DMS153 (cell line): ENCODE data around the gene MYLIP.

Source experiments
- DNase-seq: peaks from one replicate; lab custom pipeline; 2025; lab: John Stamatoyannopoulos, UW

The MYLIP gene

GRCh38 chr6:16108419-16108818, 20.5 kb upstream of the MYLIP start:
- no peak for DNase-seq

DNA sequence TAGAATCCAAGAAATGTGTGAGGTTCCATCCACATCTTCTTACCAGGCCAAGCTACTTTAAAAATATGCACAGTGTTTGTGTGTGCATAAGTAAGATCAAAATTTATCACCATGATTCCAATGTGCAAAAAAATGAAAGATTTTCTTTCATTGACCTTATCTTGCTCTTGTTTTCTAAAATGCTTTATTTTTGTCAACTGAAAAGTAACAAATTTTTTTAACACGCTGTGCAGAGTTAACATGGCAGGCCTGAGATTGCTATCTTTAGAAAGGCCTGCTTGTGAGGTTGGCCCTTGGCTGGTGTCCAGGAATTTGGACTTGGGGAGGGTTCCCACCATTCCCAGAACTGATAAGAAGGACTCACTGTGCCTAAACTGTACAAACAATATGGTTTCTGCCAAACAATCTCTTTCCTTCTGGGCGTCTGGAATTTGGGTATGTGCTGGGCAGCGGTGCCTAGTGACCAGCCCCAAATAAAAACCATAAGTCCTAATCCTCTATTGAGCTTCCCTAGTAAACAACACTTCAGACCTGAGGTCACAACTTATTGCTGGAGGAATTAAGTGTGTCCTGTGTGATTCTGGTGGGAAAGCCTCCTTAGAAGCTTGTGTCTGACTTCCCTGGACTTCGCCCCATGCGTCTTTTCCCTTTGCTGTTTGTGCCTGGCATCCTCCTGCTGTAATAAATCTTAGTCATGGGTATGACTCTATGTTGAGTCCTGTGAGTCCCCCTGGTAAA, 19.8 kb upstream of the MYLIP start:
- DNase-seq: no peak

DNA sequence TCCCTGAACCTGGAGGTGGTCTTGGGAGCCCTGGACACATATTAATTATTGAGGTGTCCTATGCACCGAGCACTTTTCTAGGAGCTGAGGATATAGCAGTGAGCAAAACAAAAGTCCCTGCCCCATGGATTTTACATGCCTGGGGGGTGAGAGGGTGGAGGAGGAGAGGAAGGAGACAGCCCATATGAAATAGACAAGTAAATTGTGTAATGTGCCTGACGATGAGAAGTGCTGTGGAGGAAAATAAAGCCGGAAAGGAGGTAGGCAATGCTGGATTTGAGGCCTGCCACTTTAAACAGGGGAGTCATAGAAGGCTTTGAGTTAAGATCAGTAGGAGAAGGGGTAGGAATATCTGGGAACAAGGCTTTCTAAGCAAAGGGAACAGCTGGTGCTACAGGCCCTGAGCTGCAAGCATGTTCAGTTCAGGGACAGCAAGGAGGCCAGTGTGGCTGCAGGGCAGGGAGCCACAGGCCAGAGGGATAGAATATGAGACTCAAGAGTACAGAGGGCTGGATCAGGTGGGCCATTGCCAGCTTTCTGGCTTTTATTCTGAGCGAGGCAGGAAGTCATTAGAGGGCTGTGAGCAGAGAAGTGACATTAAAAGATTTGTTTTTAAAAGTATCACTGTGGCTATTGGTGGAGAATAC, 19.1 kb upstream of the MYLIP start:
- peak; percentile 10 for DNase-seq

- DNase-seq: no peak
Observed at GRCh38 chr6:16118825-16119224, 10.1 kb upstream of the MYLIP start.

- no peak for DNase-seq
Observed at GRCh38 chr6:16121339-16121738, 7.5 kb upstream of the MYLIP start.

DNA sequence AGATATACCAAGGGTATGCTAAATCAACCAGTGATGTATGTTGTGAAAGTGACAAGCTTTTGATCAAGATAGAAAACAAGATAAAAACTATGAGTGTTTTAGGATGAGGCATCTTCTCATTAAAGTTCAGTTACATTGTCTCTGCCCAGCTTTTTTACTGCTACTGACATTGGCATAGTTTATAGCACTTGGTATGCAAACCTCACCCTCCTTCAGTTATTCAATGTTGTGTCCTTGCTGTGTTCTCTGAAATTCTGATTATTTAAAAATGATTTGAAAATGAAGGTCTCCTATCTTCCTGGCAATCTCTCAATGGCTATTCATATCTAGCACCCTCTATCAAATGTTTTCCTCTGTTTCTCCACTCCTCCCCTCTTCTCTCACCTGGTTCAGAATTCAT, 6.7 kb upstream of the MYLIP start:
- DNase-seq: no peak

- DNase-seq: no peak
Observed at GRCh38 chr6:16124198-16125180, 4.4 kb upstream of the MYLIP start.

DNA sequence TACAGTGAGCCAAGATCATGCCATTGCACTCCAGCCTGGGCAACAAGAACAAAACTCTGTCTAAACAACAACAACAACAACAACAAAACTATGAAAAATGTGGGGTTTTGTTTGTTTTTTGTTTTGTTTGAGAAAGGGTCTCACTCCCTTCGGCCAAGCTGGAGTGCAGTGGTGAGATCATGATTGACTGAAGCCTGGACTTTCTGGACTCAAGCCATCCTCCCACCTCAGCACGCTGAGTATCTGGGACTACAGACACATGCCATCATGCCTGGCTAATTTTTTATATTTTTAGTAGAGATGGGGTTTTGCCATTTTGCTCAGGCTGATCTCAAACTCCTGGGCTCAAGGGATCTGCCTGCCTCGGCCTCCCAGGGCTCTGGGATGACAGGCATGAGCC, 2.8 kb upstream of the MYLIP start:
- no peak for DNase-seq

DNA sequence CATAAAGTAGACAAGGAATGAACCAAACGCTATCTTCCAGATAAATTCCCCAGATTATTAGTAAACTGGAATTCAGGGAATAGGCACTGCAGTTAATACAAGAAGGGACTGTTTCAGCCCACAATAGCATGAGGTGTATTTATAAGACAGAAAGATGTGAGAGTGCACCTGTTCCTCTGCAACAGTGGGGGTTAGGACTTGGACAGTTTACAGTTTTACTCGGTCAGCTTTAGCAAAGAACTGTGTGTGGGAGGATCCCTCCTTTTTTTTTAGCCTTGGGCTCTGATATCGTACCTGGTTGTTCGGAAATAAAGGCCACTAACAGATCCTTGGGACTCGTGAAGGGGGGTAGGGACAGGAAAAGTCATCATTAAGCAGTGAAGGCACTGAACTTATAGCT, 2.0 kb upstream of the MYLIP start:
- DNase-seq: no peak

DNA sequence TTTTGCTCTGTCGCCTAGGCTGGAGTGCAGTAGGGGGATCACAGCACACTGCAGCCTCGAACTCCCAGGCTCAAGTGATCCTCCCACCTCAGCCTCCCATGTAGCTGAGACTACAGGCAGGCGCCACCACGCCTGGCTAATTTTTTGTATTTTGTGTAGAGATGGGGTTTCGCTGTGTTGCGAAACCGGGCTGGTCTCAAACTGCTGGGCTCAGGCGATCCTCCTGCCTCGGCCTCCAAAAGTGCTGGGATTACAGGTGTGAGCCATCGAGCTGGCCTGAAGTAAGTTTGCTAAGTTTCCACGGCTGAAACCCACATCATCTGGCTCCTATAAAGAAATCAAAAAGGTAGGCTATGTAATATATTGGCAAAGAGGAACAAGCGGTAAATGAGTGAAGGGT, 1.4 kb upstream of the MYLIP start:
- DNase-seq: no peak

DNA sequence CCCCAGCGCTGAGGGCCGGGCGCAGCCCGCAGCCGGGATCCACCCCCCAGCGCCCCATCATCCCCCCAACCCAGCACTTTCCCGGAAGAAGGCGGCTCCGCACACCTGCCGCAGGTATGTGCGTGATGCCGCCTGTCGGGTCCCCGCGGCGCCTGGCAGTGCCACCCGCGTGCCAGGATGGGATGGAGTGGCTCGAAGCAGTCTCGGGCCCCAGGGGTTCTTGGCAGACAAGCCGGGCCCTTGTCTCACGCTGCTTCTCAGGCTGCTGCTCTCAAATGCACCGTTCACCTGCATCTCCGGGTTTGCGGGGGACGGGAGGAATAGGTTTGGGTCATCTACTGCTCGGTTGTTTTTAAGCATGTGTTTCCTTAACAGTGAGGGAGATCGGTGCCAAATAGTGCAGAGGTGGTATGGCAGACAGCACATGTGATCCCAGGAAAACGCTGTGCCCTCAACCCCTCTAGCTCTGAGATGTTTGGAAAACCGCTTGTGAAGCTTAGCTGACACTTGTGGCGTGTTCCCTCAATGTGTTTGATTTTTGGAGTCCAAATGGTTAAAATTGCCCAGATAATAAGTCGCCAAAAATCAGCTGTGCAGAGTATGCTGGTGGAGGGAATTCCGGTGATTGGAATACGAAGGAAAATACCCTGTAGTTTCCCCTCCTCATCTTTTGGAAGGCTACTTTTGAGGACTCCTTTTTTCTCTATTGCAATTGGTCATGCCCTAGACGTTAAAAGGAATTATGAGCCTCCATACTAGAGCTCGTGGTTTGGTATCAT, 926 bp downstream of the MYLIP start:
- DNase-seq: no peak

- DNase-seq: no peak
Observed at GRCh38 chr6:16130437-16130891, 1.6 kb downstream of the MYLIP start.

DNA sequence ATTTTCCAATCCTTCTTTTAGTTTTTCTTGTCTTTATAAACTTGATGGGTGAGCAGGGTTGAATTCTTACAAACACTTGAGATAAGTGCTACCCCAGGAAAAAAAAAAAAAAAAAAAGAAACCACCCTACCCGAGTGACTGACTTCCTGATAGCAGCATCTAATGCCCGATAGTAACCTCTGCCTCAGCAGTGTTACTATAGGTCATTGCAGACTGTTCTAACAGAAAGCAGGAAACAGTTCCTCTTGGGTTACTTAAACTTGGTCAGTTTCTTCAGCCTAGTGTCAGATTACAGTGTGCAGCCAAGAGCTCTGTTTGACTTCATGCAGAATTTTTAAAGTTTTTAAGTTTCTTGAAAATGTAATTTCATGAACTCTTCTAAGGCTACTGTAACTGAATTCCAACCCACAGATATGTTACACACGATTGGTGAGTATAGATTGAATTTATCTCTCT, 2.1 kb downstream of the MYLIP start:
- DNase-seq: peak; percentile 81

DNA sequence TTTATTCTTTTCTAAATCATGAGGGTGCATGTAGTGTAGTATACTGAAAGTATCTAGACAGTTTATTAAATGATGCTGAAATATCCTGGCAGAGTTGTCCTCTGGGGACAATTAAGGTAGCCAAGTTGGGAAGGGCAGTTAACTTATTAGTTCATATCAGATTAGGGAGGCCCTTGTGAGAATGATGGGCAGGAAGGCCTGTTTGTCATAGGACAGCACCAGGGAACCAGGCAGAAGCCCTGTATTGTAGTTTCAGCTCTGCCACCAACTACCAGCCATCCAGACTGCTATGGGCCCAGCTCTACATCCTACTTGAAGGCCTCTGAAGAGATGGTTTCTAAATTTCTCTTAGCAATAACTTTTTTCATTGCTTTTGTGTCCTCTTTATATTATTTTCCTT, 4.0 kb downstream of the MYLIP start:
- no peak for DNase-seq

DNA sequence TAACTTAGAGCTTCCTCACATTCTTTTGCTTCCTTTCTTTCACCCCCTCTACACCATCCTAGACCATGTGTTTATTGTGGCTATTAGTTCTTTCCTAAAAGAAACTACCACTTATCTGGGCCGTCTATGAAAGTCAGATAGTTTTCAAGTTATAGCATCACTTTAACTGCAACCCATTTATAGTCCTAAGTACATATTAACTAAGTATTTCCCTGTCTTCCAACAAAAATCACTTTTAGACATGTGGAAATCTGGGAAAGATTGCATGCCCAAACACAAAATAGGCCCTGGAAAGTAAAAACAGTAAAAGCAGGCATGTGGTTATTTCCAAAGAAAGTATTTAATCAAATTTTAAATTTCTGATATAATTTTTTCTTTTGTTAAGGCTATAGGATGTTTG, 5.5 kb downstream of the MYLIP start:
- no peak for DNase-seq

DNA sequence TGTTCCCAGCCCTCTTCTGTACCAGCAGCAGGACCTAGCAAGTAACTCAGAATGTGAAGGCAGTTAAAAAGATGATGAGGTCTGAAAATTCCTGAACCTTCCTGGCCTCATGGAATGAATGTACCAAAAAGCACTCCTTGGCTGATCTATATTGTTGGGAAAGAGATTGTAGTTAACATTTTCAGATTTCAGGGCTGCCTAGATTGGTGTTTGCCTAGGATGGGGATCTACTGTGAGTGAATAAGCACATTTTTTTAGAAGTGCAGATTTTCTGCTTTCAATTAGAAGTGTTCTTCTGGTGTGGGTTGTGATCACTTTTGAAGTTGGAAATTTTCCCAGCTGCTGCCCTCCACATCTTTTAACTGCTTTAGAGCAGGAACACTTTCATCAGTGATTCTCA, 6.2 kb downstream of the MYLIP start:
- DNase-seq: no peak

GRCh38 chr6:16136091-16136490, 7.2 kb downstream of the MYLIP start:
- no peak for DNase-seq

GRCh38 chr6:16136621-16137450, 8.0 kb downstream of the MYLIP start:
- no peak for DNase-seq

DNA sequence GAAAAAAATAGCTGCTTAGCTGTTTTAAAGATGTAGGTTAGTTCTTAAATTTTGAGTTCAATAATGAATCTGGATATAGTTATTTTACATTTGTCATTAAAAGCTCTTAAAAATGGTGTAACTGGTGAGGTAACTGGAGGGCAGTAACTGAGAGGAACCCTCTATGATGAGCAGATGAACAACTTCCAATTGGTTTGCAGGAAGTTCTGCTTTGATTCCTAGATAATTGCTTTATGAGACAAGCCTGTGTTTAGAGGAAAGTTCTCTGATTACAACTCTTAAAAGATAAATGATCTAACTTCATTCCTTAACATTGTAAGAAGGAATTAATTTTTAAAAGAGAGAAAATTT, 8.5 kb downstream of the MYLIP start:
- DNase-seq: no peak

- DNase-seq: no peak
Observed at GRCh38 chr6:16139556-16139955, 10.7 kb downstream of the MYLIP start.

- no peak for DNase-seq
Observed at GRCh38 chr6:16140607-16141006, 11.7 kb downstream of the MYLIP start.
